Colonic mucosa (tissue), 4 donors: ENCODE measurements around the gene OR10R2. TPM values are rescaled to one million over a fixed set of nuclear protein-coding genes. Genes with fewer than 3 reads are reported as not detected.

Source experiments
- DNase-seq: peaks from one replicate; pipeline ENCODE4 v3.0.0-alpha.2; 2020
- H3K27ac ChIP-seq: fragments of 200-600 bp; one replicate; pipeline ENCODE4 v1.8.0; 2021
- H3K27me3 ChIP-seq: fragments of 200-600 bp; one replicate; pipeline ENCODE4 v1.8.0; 2021
- H3K36me3 ChIP-seq: fragments of 200-600 bp; one replicate; pipeline ENCODE4 v1.8.0; 2021
- H3K4me1 ChIP-seq: fragments of 200-600 bp; one replicate; pipeline ENCODE4 v1.8.0; 2021; ENCODE audit warnings: mild to moderate bottlenecking
- H3K4me3 ChIP-seq: fragments of 200-600 bp; one replicate; pipeline ENCODE4 v1.8.0; 2021
- H3K9ac ChIP-seq, 2 donors: one replicate each; pipeline ENCODE4 v1.7.0; 2013; ENCODE audit warnings: control low read depth in 2 of 2, low read depth in 2 of 2, low read length in 2 of 2
- H3K9me3 ChIP-seq: fragments of 200-600 bp; one replicate; pipeline ENCODE4 v1.8.0; 2021
- CTCF ChIP-seq: fragments of 200-600 bp; IDR thresholded peaks from one replicate; pipeline ENCODE4 v1.8.0; 2022; ENCODE audit warnings: antibody characterized with exemption, mild to moderate bottlenecking
- intact Hi-C: fragments of 100-400 bp; cut with DNase I; formaldehyde crosslinking; loops from one replicate; pipeline ENCODE4 v1.14.1; 2022
- total RNA-seq, 2 donors: library from RNA; stranded (reverse); fragmentation: NEBNext Ultra II Directional in 1 of 2; extraction: Animal tissue kit (Norgen Biotek cat#: 25700) in 1 of 2; gene quantifications; one replicate each; pipeline ENCODE4 v1.2.1, GENCODE V29; 2021
- donor health status: healthy.
- donor health status: DM: no; HTN: no; CAD: no.
- donor health status: DM: no; HTN: no; CAD: no.

The OR10R2 gene
- total RNA-seq, 2 donors from 2014 or later, result not detected

DNA sequence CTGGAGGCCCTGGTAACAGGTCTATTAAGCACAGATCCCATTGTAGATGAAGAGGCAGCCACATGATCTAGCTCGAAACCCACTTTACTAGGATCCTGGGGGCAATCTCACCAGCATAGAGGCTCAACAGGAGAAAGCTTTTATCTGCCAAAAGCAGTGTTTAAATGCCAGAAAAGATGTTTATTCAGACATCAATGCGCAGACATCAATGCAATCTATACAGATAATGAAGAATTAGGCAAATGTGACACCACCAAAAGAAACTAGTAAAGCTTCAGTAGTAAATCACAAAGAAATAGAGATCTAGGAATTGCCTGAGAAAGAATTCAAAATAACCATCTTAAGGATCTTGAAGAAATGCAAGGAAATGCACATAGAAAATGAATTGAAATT, 49.6 kb downstream of the OR10R2 start:
- no peak for DNase-seq
- no peaks in the 10 kb centered on the region for H3K36me3 ChIP-seq
- H3K27me3 ChIP-seq, result no peaks in the 10 kb centered on the region
- no peak for TF ChIP-seq CTCF
- H3K4me3 ChIP-seq, result no peak overlapping the region
- no peaks in the 10 kb centered on the region for H3K4me1 ChIP-seq
- no peak overlapping the region for H3K27ac ChIP-seq
- H3K9me3 ChIP-seq, result no peaks in the 10 kb centered on the region
- H3K9ac ChIP-seq, result no peak overlapping the region
- intact Hi-C loops, result no loop called here

DNA sequence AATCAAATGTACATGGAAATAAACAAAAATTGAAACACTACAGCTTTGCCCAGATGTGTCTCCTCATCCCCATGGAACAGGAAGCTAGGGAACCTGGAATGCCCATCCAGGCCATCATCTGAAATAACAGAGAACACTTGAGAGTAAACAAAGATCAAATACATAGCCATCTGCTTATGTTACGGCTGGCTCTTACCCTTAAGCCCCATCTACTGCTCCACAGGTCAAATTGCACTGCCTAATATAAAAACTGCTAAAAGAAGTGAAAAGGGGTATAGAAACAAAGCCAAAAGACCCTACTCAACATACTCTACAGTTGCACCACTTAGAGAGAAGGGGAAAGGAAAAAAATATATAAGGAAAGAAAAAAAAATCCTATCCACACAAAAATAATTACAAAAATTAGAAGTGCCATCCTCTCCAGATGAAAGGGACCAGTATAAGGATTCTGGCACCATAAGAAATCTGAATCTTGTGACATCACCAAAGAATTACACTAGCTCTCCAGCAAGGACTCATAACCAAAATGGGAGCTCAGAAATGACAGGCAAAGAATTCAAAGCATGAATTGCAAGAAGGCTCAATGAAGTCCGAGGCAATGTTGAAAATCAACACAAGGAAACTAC, 55.3 kb downstream of the OR10R2 start:
- no peak for DNase-seq
- Histone ChIP-seq H3K36me3 (no peaks in the 10 kb centered on the region), H3K9me3 (no peaks in the 10 kb centered on the region), H3K9ac (no peak overlapping the region), H3K4me3 (no peak overlapping the region), H3K27me3 (no peaks in the 10 kb centered on the region), H3K4me1 (no peaks in the 10 kb centered on the region), H3K27ac (no peak overlapping the region)
- TF ChIP-seq CTCF, result peak; percentile 14
- intact Hi-C loops, result no loop called here

Other genes with a start within 250 kb of the OR10R2 start
- gene CD1A, start 217.8 kb upstream of the OR10R2 start, total RNA-seq, result under 1 TPM in 1 of 2 donors, not detected in 1; 0.11 TPM
- gene CD1C, start 182.3 kb upstream of the OR10R2 start, total RNA-seq, result under 1 TPM; 0.32 to 0.98 TPM
- not detected for gene CD1B, start 140.7 kb upstream of the OR10R2 start, total RNA-seq
- gene CD1E, start 118.3 kb upstream of the OR10R2 start, total RNA-seq, result under 1 TPM in 1 of 2 donors, not detected in 1; 0.24 TPM
- gene OR10T2, start 72.8 kb upstream of the OR10R2 start, total RNA-seq, result not detected
- gene OR10K2, start 46.0 kb upstream of the OR10R2 start, total RNA-seq, result not detected
- gene OR10K1, start 10.4 kb upstream of the OR10R2 start, total RNA-seq, result not detected
- not detected for gene OR6Y1, start 82.2 kb downstream of the OR10R2 start, total RNA-seq
- not detected for gene OR6P1, start 98.4 kb downstream of the OR10R2 start, total RNA-seq
- gene OR10X1, start 107.7 kb downstream of the OR10R2 start, total RNA-seq, result not detected
- gene OR10Z1, start 133.0 kb downstream of the OR10R2 start, total RNA-seq, result not detected
- gene SPTA1, start 214.5 kb downstream of the OR10R2 start, total RNA-seq, result not detected
- gene OR6K2, start 228.4 kb downstream of the OR10R2 start, total RNA-seq, result not detected
- gene OR6K3, start 248.5 kb downstream of the OR10R2 start, total RNA-seq, result not detected